Measurements from ENCODE around the gene KDM2B.

- TF ChIP-seq CTCF (IDR thresholded peaks at IDR 0.05; ENCODE audit: low read length) (no peak), EZH2 (IDR thresholded peaks at IDR 0.05; ENCODE audit: borderline replicate concordance, low read length) (no peak)
These were observed 188.5 kb downstream of the KDM2B start for GRCh38 chr12:121392325-121392716.
